Left renal pelvis (tissue), 4 donors: ENCODE data around the gene VAV1. TPM values are rescaled to one million over a fixed set of nuclear protein-coding genes. Genes with fewer than 3 reads are reported as not detected.
"Not testable (repeated sequence)": the region's sequence is repeated elsewhere in the genome, so short reads cannot be mapped to it uniquely, and the experiment has no call there.

ENCODE experiments used
- DNase-seq, 4 donors: peaks; one replicate each; pipeline ENCODE4 v3.0.0-alpha.2; 2013; ENCODE audit warnings: low read depth in 4 of 4, low spot score in 3 of 4
- polyA plus RNA-seq, 4 donors: library from polyadenylated mRNA; unstranded; fragments of 120-200 nt; gene quantifications; one replicate each; pipeline ENCODE4 v1.2.1, GENCODE V29; 2013; ENCODE audit not compliant: insufficient read length in 4 of 4

VAV1 gene
- polyA plus RNA-seq, 4 donors: 1.1 to 4.2 (median 1.7) TPM

GRCh38 chr19:6737284-6737872 is 35.1 kb upstream of the VAV1 start, which contains the start of gene GPR108:
Gene GPR108 (minus strand): TSS chr19:6737580. CDS start chr19:6737576, 4 bp downstream.
- peak; percentile 99 to 100 (median 100) for DNase-seq

GRCh38 chr19:6737873-6738786 is 34.4 kb upstream of the VAV1 start:
- peak in 1 of 4 donors; percentile 65 for DNase-seq

GRCh38 chr19:6738787-6739389 is 33.6 kb upstream of the VAV1 start:
- DNase-seq: no peak

GRCh38 chr19:6739390-6739882 is 33.1 kb upstream of the VAV1 start, which contains the start of gene TRIP10:
Gene TRIP10 (plus strand): TSS chr19:6739680. CDS start chr19:6739762, 82 bp downstream.
- DNase-seq: peak in 1 of 4 donors; percentile 73

GRCh38 chr19:6739883-6740588 is 32.5 kb upstream of the VAV1 start:
- DNase-seq: no peak

GRCh38 chr19:6740589-6741343 is 31.7 kb upstream of the VAV1 start:
- DNase-seq: no peak

- no peak for DNase-seq
These were observed 29.4 kb upstream of the VAV1 start for GRCh38 chr19:6743066-6743465.

GRCh38 chr19:6743714-6744380 is 28.7 kb upstream of the VAV1 start:
- DNase-seq: no peak

GRCh38 chr19:6744381-6745301 is 27.9 kb upstream of the VAV1 start:
- peak in 1 of 4 donors; percentile 82 for DNase-seq

GRCh38 chr19:6745965-6746364 is 26.5 kb upstream of the VAV1 start:
- DNase-seq: no peak

GRCh38 chr19:6748543-6748942 is 24.0 kb upstream of the VAV1 start:
- DNase-seq: not testable (repeated sequence)

- no peak for DNase-seq
These were observed 22.4 kb upstream of the VAV1 start for GRCh38 chr19:6750062-6750461.

- DNase-seq: no peak
These were observed 21.3 kb upstream of the VAV1 start for GRCh38 chr19:6751189-6751588.

GRCh38 chr19:6752256-6753177 is 20.0 kb upstream of the VAV1 start:
- no peak for DNase-seq

GRCh38 chr19:6753178-6754031 is 19.1 kb upstream of the VAV1 start:
- DNase-seq: peak in 1 of 4 donors; percentile 59

GRCh38 chr19:6754136-6754535 is 18.4 kb upstream of the VAV1 start:
- DNase-seq: no peak
